HG03175 (cell line): Measurements from ENCODE around the gene KAT7.

Source experiments
- ATAC-seq: cut with Tn5 transposase; IDR thresholded peaks from one replicate; pipeline ENCODE4 v1.9.1; 2021; ENCODE audit warnings: mild to moderate bottlenecking, moderate library complexity; ENCODE audit not compliant: unreplicated experiment

Gene KAT7

DNA sequence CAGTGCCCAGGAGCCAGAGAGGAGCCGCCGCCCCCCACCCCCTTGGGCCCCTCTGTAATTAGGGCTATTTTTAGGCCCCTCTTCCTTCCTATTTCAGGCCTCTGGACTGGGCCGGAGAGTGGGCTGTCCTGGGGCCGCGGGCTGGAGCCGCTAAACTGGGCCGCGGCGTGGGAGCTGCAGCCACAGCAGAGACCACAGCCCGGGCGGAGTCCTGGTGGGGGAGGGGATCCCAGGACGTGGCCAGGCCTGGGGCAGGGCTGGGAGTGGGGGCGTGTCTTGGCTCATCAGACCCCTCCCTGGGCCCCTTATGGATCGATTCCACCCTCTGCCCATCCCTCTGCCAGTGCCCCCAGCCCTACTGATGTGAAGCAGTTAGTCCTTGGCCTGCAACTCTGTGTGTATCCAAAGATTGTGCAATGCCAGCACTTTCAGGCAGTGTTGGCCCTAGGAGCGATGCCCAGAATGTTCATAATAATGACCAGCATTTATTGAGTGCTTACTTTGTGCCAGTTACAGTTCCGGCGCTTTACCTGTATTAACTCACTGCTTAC is 74.4 kb downstream of the KAT7 start:
- ATAC-seq, result no peak

DNA sequence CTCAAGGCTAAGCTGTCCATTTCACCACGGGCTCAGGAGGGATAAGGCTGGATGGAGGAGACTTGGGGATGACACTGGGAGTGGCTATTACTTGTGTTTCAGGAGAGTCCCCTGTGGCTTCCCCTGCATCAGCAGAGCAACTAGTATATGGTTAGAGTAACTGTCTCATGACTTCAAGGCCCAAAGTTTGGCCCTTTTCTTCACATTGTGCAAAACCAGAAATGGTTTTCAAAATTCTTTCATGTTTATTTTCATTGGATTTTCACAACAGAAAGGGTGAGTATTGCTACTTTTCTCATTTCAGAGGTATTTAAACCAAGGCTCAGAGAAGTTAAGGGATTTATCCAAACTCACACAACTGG is 77.5 kb downstream of the KAT7 start:
- ATAC-seq, result no peak

DNA sequence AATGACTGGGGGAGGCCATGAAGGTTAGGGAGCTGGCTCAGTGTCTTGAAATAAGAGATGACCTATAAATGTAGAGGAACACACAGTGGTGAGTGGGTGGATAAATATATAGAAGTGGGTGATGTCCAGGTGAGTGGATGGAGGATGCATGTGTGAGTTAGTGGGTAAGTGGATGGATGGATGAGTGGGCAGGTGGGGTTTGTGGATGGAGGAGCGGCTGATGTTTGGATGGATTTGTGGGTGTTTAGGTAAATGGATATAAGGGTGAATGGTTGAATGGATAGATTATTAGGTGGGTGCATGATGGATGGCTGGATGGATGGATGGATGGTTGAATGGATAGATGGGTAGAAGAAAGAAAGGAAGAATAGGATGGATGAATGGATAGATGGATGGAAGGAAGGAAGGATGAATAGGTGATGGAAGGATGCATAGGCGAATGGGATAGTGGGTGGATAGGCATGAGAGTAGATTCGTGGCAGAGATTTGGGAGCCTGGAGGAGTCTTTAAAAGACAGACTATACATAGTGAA is 78.5 kb downstream of the KAT7 start:
- ATAC-seq, result no peak

DNA sequence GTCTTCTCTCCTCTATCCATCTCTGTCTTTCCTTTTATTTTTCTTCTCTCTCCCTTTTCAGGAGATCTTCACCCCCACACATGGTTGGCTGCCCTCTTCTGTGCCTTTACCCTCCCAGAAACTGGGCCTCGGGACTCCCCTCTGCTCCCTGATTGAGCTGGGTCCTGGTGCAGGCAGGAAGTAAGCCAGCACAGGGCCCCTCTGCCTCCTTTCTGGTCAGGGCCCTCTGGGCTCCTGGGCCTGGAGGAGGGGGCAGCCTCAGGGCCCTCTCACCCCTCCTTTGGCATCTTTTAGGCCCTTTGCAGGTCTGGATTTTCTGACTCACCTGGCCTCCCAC is 80.5 kb downstream of the KAT7 start:
- ATAC-seq, result no peak

DNA sequence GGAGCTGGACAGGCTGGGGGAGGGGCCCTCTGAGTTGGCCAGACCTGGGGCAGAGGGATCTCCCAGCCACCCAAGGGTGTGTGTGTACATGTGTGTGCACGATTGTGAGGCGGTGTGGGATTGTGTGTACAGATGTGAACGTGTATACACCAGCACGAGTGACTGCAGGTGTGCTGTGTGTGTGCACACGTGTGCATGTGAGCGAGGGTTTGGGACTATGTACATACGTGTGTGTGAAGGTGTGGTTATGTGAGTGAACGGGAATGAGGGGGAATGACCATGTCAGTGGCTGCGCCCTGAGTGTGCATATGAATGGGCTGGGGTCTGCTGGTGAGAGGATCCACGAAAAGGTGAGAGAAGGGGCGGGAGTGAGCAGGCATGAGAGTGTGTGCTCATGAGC is 81.8 kb downstream of the KAT7 start:
- no peak for ATAC-seq

DNA sequence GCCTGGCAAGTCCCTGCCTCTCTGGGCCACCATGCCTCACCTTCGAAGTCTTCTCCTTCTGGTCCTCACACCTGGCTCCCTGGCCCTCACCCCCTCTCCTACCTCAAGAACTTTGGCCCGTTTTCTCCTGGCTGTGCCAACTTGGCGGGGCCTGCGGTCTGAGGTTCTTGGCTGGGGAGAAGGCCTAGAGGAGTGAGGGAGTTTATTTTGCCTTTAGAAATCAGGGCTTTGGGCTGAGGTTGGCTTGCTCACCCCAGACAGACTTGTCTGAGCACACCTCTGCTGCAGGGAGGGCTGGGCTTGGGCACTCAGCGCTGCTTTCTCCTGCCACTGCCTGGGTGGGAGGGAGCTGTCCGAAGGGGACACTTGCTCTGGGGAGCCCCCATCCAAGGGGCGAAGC is 82.7 kb downstream of the KAT7 start:
- ATAC-seq, result no peak

DNA sequence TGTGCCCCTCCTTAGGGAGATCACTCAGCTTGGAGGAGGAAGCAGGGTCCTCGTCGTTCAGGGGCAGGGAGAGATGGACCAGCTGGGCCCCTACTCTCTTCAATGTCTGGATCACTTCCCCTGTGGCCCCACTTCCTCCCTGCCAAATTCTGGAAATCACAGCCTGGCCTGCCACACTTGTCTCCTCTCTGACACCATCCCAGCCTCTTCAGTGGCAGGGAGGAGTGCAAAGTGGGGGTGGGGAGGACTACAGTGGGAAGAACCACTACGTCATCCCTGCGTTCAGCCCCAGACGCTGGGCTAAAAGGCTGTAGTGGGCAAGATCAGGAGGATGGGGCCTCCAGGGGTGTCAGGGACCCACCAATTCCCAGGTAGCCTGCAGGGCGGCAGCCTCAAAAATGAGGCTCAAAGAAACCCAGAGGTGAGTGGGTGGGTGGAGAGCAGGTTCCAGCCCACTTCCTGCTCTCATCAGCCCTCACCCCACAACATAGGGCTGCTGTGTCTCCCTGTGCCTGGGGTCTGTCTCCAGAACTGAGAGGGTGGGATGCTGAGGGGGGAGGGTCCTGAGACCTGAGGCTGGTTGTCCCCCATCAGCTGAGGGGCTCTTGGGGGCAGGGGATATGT is 84.4 kb downstream of the KAT7 start:
- no peak for ATAC-seq

DNA sequence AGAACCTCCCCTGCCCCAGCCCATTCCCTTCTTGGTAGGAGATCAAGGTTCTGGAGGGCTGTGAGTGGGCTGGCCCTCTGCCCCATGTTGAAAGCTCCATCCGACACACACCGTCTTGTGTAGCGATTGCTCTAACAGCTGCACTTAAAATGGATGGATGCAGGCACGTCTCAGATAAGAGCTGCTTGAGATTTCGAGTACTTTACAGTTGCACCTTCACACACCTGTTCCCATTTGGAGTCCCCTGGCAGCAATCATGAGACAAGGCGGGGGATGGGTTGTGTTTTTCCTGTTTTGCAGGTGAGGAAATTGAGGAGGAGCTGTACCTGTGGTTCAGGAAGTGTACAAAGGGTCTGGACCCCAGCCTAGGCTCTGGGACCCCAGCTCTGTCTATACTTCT is 85.0 kb downstream of the KAT7 start:
- ATAC-seq, result no peak

DNA sequence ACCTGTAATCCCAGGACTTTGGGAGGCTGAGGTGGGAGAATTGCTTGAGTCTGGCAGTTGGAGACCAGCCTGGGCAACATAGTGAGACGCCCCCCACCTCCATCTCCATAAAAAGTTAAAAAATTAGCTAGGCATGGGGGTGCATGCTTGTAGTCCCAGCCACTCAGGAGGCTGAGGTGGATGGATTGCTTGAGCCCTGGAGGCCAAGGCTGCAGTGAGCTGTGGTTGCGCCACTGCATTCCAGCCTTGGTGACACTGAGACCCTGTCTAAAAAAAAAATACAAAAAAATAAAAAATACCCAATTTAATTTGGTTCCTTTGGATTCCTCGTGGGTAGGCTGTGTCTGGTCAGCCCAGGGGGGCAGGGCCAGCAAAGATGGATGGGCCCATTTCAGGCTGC is 85.4 kb downstream of the KAT7 start:
- ATAC-seq, result no peak

DNA sequence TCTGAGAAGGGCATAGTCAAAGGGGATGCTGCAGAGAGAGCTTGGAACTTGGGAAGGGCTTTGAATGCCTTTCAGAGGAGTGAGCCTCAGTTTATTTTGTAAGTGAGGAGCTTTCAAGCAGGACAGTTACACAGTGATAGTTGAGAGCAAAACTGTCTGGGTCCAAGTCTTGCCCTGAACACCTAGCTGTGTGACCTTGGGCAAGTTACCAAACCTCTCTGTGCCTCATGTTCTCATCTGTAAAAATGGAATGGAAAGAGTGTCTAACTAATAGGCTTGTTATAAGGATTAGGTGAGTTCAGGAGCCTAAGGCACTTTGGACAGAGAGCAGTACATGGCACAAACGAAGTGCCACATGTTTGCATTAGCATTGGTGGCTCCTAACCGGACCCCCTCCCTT is 86.4 kb downstream of the KAT7 start:
- no peak for ATAC-seq

DNA sequence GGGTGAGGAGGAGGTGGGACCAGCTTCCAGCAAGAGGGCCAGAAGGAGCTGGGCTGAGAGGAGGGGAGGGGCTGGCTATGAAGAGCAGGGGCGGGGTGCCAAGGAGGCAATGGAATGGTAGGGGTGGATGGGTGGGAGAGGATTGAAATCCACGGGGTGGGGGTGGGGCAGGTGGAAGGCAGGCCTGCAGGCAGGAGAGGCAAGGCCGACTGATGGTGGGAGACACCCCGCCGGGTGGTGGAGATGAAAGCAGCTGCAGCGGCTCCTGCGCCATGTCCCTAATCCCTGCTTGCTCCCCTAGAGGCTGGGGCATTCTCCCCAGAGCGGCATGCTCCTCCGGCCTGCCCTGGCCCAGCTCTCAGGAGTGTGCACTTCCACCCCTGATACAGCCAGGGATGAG is 87.2 kb downstream of the KAT7 start:
- ATAC-seq, result no peak

DNA sequence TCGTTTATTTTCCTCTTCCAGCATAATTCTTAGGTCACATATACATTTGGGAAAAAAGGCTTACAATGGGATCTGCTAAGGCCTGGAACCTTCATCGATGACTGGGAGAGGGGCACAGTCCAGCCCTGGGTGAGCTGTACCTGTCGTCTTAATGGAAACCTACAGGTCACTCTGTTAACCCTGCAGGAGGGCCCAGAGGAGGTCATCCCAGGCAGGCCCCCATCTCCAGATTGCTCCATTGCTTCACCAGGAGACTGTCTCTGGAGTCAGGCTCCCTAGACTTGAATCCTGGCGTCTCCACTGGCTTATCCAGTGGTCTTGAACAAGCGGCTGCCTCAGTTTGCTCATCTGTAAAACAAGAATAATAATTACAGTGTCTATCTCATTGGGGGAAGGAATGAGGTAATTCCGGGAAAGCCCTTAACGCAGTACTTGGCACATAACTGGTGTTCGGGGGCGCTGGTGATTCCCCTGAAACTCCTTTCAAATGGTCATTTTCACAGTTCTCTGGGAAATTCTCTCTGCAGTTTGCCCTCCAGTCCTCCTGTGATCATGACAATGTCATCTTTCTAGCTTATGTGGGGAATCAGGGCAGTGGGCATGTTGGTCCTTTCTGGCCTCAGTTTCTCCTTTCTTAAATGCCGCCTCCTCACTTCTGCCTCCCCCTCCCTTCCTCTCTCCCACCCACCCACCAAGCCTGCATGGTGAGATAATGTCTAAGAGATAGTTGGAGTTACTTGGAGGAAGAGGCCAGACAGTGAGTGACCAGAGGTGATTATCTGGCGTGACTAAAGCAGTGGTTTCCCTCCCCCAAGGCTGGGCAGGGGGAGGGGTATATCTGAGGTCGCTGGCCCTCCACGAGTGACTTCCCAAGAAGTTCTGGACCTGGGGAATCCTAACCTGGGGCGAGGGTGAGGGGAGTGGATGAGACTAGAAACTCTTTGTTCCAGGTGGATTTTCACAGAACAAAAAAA is 90.7 kb downstream of the KAT7 start:
- no peak for ATAC-seq

DNA sequence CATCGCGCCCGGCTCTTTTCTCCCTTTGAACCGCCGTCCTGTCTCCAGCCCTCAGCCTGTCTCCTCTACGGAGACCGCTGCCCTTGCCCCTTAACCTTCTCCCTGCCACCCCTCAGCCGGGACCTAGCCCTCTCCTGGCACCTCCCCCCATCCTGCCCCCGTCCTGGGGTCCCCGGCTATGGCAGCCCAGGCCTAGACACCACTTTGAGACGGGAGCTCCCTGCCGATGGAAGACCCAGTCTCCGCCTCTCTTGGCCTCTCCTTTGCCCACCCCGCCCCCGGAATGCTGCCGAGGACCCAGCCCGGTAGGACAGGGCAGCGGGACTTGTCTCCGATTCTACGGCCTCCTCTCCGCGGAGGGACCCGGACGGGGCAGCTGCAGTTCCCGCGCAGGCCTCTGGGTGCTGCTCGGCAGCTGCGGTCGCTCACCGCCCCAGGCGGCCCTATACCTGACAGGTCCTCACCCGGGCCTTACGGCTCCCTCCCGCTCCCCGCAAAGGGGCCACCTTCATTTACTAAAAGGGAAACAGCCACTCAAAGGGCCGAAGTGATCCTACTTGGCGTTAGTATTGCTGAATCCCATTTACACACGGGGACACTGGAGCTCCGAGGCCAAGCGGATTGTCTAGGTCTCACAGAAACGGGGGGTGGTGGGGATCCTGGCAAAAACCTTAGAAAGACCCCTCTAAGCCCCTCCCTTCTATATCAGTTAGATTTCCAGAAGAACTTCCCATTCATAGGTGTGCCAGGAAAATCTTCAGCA is 92.0 kb downstream of the KAT7 start:
- no peak for ATAC-seq

DNA sequence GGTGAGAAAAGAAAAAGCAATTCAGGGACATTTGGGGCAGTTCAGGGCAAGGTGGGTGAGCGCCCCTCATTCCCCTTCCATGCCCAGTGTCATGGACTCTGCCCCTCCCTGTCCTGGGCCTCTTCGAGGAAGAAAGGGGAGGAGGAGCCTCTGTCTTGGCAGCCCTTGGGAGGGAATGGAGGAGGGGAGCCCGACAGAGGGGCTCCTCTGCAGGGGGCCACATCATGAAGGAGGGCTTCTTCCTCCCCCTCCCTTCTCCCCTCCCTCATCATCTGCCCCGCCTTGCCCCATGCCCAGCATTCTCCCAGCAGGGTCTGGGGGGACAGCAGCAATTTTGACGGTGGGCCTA is 92.5 kb downstream of the KAT7 start:
- ATAC-seq, result no peak

DNA sequence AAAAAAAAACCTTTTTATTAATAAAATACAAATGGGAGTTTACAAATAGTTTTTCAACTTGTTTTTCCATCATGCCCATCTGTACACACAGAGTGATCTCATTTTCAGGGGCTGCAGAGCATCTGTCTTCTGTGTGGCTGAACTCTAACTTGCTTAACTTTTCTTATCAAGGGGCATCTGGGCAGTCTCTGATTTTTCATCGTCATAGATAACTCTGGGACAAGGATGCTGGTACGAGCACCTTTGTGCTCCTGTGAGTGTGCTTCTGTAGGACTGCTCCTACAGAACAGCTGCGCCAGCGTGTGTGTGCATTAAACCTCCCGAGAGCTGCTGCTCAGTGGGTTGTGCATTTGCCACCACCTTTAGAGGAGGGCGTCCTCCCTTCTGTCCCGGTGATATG is 94.0 kb downstream of the KAT7 start:
- ATAC-seq, result no peak
